Measurements from ENCODE around the gene CD96. TPM values are rescaled to one million over a fixed set of nuclear protein-coding genes. Genes with fewer than 3 reads are reported as not detected.
"Not testable (repeated sequence)": the region's sequence is repeated elsewhere in the genome, so short reads cannot be mapped to it uniquely, and the experiment has no call there.

Gene CD96
- total RNA-seq, 1 experiment from 2014 or later, result not detected

DNA sequence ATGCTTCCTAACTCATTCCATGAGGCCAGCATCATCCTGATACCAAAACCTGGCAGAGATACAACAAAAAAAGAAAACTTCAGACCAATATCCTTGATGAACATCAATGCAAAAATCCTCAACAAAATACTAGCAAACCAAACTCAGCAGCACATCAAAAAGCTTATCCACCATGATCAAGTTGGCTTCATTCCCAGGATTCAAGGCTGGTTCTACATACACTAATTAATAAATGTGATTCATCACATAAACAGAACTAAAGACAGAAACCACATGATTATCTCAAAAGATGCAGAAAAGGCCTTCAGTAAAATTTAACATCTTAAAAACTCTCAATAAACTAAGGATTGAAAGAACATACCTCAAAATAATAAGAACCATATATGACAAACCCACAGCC is 88.6 kb downstream of the CD96 start:
- not testable (repeated sequence) for H3K27ac Mint-ChIP-seq; H2BK15ac ChIP-seq (ENCODE audit: low read depth, low read length); H3K27me3 ChIP-seq (ENCODE audit: insufficient read depth, low read length); H3K4me1 Mint-ChIP-seq; H3K27me3 Mint-ChIP-seq (ENCODE audit: low read depth); H2AK5ac ChIP-seq (ENCODE audit: insufficient read length, low read length); H2AFZ ChIP-seq (ENCODE audit: low read length); H3K23ac ChIP-seq (ENCODE audit: insufficient read length, low read depth, low read length); H3K79me1 ChIP-seq (ENCODE audit: insufficient read depth, low read depth, low read length, poor library complexity, severe bottlenecking); H3K9me3 ChIP-seq (ENCODE audit: control insufficient read depth, low read depth, low read length); H3K27ac ChIP-seq (ENCODE audit: insufficient read length, low read depth, low read length); H3K56ac ChIP-seq (ENCODE audit: insufficient read length, low read depth, low read length); H4K8ac ChIP-seq (replicated peaks; ENCODE audit: insufficient read length, low read depth, low read length); H3K23me2 ChIP-seq (ENCODE audit: insufficient read length, low read depth, low read length, poor library complexity, severe bottlenecking); H4K5ac ChIP-seq (ENCODE audit: insufficient read length, low read depth, low read length); H4K20me1 ChIP-seq (ENCODE audit: control insufficient read depth, insufficient read depth, insufficient read length); H4K91ac ChIP-seq (ENCODE audit: insufficient read length, low read depth, low read length); DNase-seq; H2BK12ac ChIP-seq (ENCODE audit: insufficient read length, low read depth, low read length); H3K4me1 ChIP-seq (ENCODE audit: insufficient read depth, low read length); H3K14ac ChIP-seq (ENCODE audit: insufficient read depth, low read length); H3K4me2 ChIP-seq (ENCODE audit: insufficient read depth, insufficient read length, low read length); H3K79me2 ChIP-seq (ENCODE audit: insufficient read depth, low read length); H2BK120ac ChIP-seq (ENCODE audit: low read depth, low read length, poor library complexity, severe bottlenecking); H3K9ac ChIP-seq (ENCODE audit: extremely low read depth, insufficient read length, low read length); H3K18ac ChIP-seq (ENCODE audit: insufficient read length, low read depth, low read length); H3T11ph ChIP-seq (ENCODE audit: low read length); H2BK5ac ChIP-seq (ENCODE audit: insufficient read length, low read length); H3K4me3 Mint-ChIP-seq; H3K4ac ChIP-seq (ENCODE audit: low read depth, low read length); H2BK20ac ChIP-seq (ENCODE audit: low read depth, low read length, poor library complexity, severe bottlenecking)
- Mint-ChIP-seq H3K9me3 (peaks cover 10 to 14% of the 10 kb centered on the region in 2 experiments), H3K36me3 (ENCODE audit: insufficient read depth in 1 of 3, low read depth in 3 of 3) (peaks cover 0 to 14% (median 6%) of the 10 kb centered on the region in 3 experiments; a peak in 4 of 7 replicates)
